Measurements from ENCODE around the gene SMG9. TPM values are rescaled to one million over a fixed set of nuclear protein-coding genes. Genes with fewer than 3 reads are reported as not detected.

SMG9 gene
- total RNA-seq, 6 experiments from 2014 or later, result 29.8 to 39.4 (median 32.0) TPM

GRCh38 chr19:43694553-43694952 lies 60.2 kb downstream of the SMG9 start:
- peaks cover 22% of the 10 kb centered on the region for H3K36me3 Mint-ChIP-seq (ENCODE audit: low read depth)
- DNase-seq, result no peak
- TF ChIP-seq CTCF (IDR thresholded peaks at IDR 0.05), result no peak
- peaks cover 33% of the 10 kb centered on the region for H3K9me3 Mint-ChIP-seq
- H3K4me3 Mint-ChIP-seq, result no peak overlapping the region
- no peak overlapping the region for H3K27ac Mint-ChIP-seq
- H3K4me1 Mint-ChIP-seq (ENCODE audit: low read depth), result peaks cover under 1% of the 10 kb centered on the region; the same call in 1 of the 2 replicates
- peaks cover 15% of the 10 kb centered on the region for H3K27me3 Mint-ChIP-seq (ENCODE audit: insufficient read depth)

GRCh38 chr19:43692877-43693276 lies 61.9 kb downstream of the SMG9 start:
- H3K36me3 Mint-ChIP-seq (ENCODE audit: low read depth), result peaks cover 22% of the 10 kb centered on the region
- no peak overlapping the region for H3K4me3 Mint-ChIP-seq
- peaks cover 33% of the 10 kb centered on the region for H3K9me3 Mint-ChIP-seq
- H3K27ac Mint-ChIP-seq, result no peak overlapping the region
- peaks cover 18% of the 10 kb centered on the region for H3K27me3 Mint-ChIP-seq (ENCODE audit: insufficient read depth)
- no peaks in the 10 kb centered on the region for H3K4me1 Mint-ChIP-seq (ENCODE audit: low read depth)
- TF ChIP-seq CTCF (IDR thresholded peaks at IDR 0.05), result no peak
- DNase-seq, result no peak

GRCh38 chr19:43692385-43692784 lies 62.4 kb downstream of the SMG9 start:
- no peak overlapping the region for H3K4me3 Mint-ChIP-seq
- H3K4me1 Mint-ChIP-seq (ENCODE audit: low read depth), result peaks cover 3% of the 10 kb centered on the region
- no peak overlapping the region for H3K27ac Mint-ChIP-seq
- H3K36me3 Mint-ChIP-seq (ENCODE audit: low read depth), result peaks cover 22% of the 10 kb centered on the region
- no peak for TF ChIP-seq CTCF (IDR thresholded peaks at IDR 0.05)
- peaks cover 33% of the 10 kb centered on the region for H3K9me3 Mint-ChIP-seq
- H3K27me3 Mint-ChIP-seq (ENCODE audit: insufficient read depth), result peaks cover 17% of the 10 kb centered on the region
- no peak for DNase-seq

GRCh38 chr19:43691755-43692154 lies 63.0 kb downstream of the SMG9 start:
- H3K9me3 Mint-ChIP-seq, result peaks cover 32% of the 10 kb centered on the region

GRCh38 chr19:43690890-43691289 lies 63.9 kb downstream of the SMG9 start:
- TF ChIP-seq CTCF (IDR thresholded peaks at IDR 0.05), result no peak
- no peak overlapping the region for H3K27ac Mint-ChIP-seq
- no peak overlapping the region for H3K4me3 Mint-ChIP-seq
- peaks cover 10% of the 10 kb centered on the region for H3K27me3 Mint-ChIP-seq (ENCODE audit: insufficient read depth)
- H3K4me1 Mint-ChIP-seq (ENCODE audit: low read depth), result peaks cover 11% of the 10 kb centered on the region
- H3K9me3 Mint-ChIP-seq, result peaks cover 24% of the 10 kb centered on the region
- DNase-seq, result no peak
- peaks cover 16% of the 10 kb centered on the region for H3K36me3 Mint-ChIP-seq (ENCODE audit: low read depth)

More at GRCh38 chr19:43691755-43692154, 63.0 kb downstream of the SMG9 start:
- TF ChIP-seq CTCF (IDR thresholded peaks at IDR 0.05), result no peak
- H3K4me3 Mint-ChIP-seq, result no peak overlapping the region
- H3K27ac Mint-ChIP-seq, result no peak overlapping the region
- peaks cover 22% of the 10 kb centered on the region for H3K36me3 Mint-ChIP-seq (ENCODE audit: low read depth)
- no peak for DNase-seq
- H3K27me3 Mint-ChIP-seq (ENCODE audit: insufficient read depth), result peaks cover 11% of the 10 kb centered on the region
- H3K4me1 Mint-ChIP-seq (ENCODE audit: low read depth), result peaks cover 10% of the 10 kb centered on the region

GRCh38 chr19:43690444-43690843 lies 64.3 kb downstream of the SMG9 start:
- Mint-ChIP-seq H3K27ac (no peak overlapping the region), H3K9me3 (peaks cover 24% of the 10 kb centered on the region), H3K36me3 (ENCODE audit: low read depth) (peaks cover 16% of the 10 kb centered on the region), H3K4me3 (no peak overlapping the region), H3K27me3 (ENCODE audit: insufficient read depth) (peaks cover 10% of the 10 kb centered on the region), H3K4me1 (ENCODE audit: low read depth) (peaks cover 11% of the 10 kb centered on the region)
- no peak for TF ChIP-seq CTCF (IDR thresholded peaks at IDR 0.05)
- DNase-seq, result no peak

Data from HFFc6 (cell line).